ENCODE measurements around the gene KHNYN. TPM values are rescaled to one million over a fixed set of nuclear protein-coding genes. Genes with fewer than 3 reads are reported as not detected.

KHNYN gene
- 43.8 TPM for total RNA-seq (ENCODE audit: unreplicated experiment)
- long read RNA-seq, partial matches to known transcripts: 0 of 4 reads
- long read RNA-seq, other reads (novel, unspliced or antisense): 4 of 4 reads

DNA sequence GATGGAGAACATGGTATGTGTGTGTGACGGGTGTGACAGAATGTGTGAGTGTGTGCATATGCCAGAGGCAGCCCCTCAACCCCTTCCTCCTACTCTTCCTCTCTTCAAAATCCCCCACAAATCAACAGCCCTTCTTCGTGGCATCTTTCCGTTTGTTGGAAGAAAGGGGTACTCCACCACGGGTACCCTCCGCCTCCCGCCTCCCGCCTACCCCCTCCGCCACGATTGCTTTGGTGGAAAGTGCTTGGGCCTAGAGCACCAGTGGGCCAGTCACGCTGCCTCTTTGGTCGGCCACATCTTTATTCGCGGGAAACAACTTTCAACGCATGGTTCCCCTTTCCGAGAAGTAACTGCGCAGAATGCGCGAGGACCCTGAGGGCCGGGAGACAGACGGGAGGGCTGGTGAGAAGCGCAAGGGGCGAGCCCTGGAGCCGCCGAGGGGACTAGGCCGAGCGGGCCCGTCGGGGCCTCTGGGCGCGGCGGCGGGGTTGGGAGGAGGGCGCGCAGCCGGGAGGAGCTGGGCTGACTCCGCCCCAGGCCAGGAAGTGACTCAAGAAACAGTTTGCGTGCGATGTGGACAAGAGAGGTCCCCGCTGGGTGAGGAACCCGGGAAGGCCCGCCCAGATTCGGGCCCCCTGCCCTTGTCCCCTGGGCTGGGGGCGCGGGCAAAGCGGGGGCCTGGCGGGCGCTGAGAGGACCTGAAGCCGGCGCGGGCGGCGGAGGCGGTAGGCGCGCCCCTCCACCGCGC is at the start of gene KHNYN, which contains the start of gene CBLN3:
TSS of gene KHNYN (plus strand) at position 560 of the 748 bp plus-strand sequence. CDS start 777 bp downstream, outside the sequence.
TSS of gene CBLN3 (minus strand) at position 274 of the 748 bp plus-strand sequence. CDS start 614 bp downstream, outside the sequence.
- Mint-ChIP-seq H3K27ac (ENCODE audit: unreplicated experiment) (peak within 1 kb of the TSS; percentile 81), H3K36me3 (ENCODE audit: low read depth, unreplicated experiment) (peaks cover 15% of the 10 kb centered on the region), H3K27me3 (ENCODE audit: unreplicated experiment) (peaks cover 14% of the 10 kb centered on the region), H3K4me1 (ENCODE audit: unreplicated experiment) (peaks cover 19% of the 10 kb centered on the region), H3K4me3 (ENCODE audit: unreplicated experiment) (peak within 1 kb of the TSS; percentile 91), H3K9me3 (ENCODE audit: unreplicated experiment) (no peaks in the 10 kb centered on the region)
- peak; percentile 75 for DNase-seq (ENCODE audit: low spot score)
- TF ChIP-seq, protein P1, sequence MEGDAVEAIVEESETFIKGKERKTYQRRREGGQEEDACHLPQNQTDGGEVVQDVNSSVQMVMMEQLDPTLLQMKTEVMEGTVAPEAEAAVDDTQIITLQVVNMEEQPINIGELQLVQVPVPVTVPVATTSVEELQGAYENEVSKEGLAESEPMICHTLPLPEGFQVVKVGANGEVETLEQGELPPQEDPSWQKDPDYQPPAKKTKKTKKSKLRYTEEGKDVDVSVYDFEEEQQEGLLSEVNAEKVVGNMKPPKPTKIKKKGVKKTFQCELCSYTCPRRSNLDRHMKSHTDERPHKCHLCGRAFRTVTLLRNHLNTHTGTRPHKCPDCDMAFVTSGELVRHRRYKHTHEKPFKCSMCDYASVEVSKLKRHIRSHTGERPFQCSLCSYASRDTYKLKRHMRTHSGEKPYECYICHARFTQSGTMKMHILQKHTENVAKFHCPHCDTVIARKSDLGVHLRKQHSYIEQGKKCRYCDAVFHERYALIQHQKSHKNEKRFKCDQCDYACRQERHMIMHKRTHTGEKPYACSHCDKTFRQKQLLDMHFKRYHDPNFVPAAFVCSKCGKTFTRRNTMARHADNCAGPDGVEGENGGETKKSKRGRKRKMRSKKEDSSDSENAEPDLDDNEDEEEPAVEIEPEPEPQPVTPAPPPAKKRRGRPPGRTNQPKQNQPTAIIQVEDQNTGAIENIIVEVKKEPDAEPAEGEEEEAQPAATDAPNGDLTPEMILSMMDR (IDR thresholded peaks at IDR 0.05; ENCODE audit: unreplicated experiment): no peak

DNA sequence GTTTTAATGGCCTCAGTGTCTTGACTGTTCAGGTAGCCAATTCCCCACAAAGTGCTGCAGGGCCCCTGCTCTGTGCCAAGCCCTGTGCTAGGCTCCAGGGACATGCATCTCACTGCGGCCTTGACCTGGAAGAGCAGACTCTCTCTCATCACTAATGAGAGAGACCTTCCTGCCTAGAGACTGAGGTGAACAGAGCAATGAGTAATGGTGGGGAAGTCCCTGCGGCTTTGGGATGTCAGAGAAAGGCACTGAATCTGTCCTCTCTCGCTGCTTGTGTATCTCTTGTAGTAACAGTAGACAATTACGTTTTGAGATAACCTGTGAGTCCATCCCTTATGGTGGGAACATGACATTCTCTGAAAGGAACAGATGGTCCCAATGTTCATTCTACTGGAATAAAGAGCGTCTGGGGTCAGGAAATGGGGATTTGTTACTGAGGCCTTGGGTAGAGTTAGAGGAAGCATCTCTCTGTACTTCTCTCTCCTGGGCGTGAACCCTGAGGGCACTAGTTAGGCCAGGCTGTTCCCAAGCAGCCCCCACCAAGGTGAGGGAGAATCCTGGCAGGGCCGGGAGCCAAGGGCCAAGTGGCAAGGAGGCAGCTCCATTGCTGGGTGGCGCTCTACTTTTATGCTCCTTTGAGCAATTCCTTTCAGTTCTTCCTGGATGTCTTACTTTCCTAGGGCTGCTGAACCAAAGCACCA is 48.2 kb upstream of the KHNYN start:
- Mint-ChIP-seq H3K36me3 (ENCODE audit: low read depth, unreplicated experiment) (peaks cover 4% of the 10 kb centered on the region), H3K4me3 (ENCODE audit: unreplicated experiment) (no peak overlapping the region), H3K4me1 (ENCODE audit: unreplicated experiment) (peaks cover 6% of the 10 kb centered on the region), H3K27me3 (ENCODE audit: unreplicated experiment) (peaks cover 3% of the 10 kb centered on the region), H3K27ac (ENCODE audit: unreplicated experiment) (no peak overlapping the region), H3K9me3 (ENCODE audit: unreplicated experiment) (no peaks in the 10 kb centered on the region)
- TF ChIP-seq, protein P1 (IDR thresholded peaks at IDR 0.05; ENCODE audit: unreplicated experiment): no peak
- DNase-seq (ENCODE audit: low spot score): no peak

DNA sequence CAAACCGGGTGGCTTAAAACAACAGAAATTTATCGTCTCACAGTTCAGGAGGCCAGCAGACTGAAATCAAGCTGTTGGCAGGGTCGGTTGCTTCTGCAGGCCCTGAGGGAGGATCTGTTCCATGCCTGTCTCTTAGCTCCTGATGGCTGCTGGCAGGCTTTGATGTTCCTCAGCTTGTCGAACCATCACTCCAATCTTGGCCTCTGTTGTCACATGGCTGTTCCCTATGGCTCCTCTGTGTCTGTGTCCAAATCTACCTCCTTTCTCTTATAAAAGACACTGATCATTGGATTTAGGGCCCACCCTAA is 47.7 kb upstream of the KHNYN start:
- H3K4me1 Mint-ChIP-seq (ENCODE audit: unreplicated experiment): peaks cover 2% of the 10 kb centered on the region
- DNase-seq (ENCODE audit: low spot score): no peak
- no peaks in the 10 kb centered on the region for H3K9me3 Mint-ChIP-seq (ENCODE audit: unreplicated experiment)
- no peak overlapping the region for H3K27ac Mint-ChIP-seq (ENCODE audit: unreplicated experiment)
- H3K4me3 Mint-ChIP-seq (ENCODE audit: unreplicated experiment): no peak overlapping the region
- H3K36me3 Mint-ChIP-seq (ENCODE audit: low read depth, unreplicated experiment): peaks cover 2% of the 10 kb centered on the region
- H3K27me3 Mint-ChIP-seq (ENCODE audit: unreplicated experiment): peaks cover 6% of the 10 kb centered on the region
- TF ChIP-seq, protein P1 (IDR thresholded peaks at IDR 0.05; ENCODE audit: unreplicated experiment): no peak

DNA sequence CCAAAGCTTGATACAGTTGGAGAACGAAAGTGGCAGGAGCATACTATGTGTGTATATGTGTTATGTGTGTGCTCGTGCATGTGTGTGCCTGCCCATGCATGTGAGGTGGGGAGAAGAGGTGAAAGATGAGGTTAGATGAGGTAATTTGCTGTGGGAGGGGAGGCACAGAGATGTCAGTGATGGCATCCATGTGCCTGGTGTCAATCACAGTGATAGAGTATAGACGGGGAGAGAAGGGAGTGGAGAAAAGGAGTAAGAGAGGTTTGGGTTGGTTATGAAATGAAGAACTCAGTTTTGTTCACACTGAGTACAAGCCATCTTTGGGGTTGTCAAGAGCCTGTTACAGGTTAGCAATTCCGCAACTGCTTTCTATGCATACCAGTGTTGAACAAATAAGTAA is 45.6 kb upstream of the KHNYN start:
- no peak for DNase-seq (ENCODE audit: low spot score)
- peaks cover 3% of the 10 kb centered on the region for H3K27me3 Mint-ChIP-seq (ENCODE audit: unreplicated experiment)
- TF ChIP-seq, protein P1 (IDR thresholded peaks at IDR 0.05; ENCODE audit: unreplicated experiment): no peak
- no peaks in the 10 kb centered on the region for H3K9me3 Mint-ChIP-seq (ENCODE audit: unreplicated experiment)
- H3K36me3 Mint-ChIP-seq (ENCODE audit: low read depth, unreplicated experiment): no peaks in the 10 kb centered on the region
- H3K4me3 Mint-ChIP-seq (ENCODE audit: unreplicated experiment): no peak overlapping the region
- peaks cover 9% of the 10 kb centered on the region for H3K4me1 Mint-ChIP-seq (ENCODE audit: unreplicated experiment)
- no peak overlapping the region for H3K27ac Mint-ChIP-seq (ENCODE audit: unreplicated experiment)

DNA sequence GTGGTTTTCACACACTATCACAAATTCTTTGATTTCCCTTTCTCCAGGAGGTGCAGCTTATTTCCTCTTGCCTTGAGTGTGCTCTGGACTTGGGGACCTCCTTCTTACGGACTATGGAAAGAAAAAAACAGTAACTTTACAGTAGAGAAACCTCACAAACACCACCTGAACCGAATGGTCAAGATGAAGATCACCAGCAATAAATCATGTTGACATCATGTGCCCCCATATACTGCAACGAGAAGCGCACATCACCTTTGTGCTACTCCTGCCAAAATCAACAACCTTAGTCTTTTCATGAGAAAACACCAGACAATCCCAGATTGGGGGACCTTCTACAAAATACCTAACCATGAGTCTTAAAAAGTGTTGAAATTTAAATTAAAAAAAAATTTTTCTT is 44.2 kb upstream of the KHNYN start:
- no peak for DNase-seq (ENCODE audit: low spot score)
- Mint-ChIP-seq H3K4me3 (ENCODE audit: unreplicated experiment) (no peak overlapping the region), H3K9me3 (ENCODE audit: unreplicated experiment) (no peaks in the 10 kb centered on the region), H3K27ac (ENCODE audit: unreplicated experiment) (no peak overlapping the region), H3K4me1 (ENCODE audit: unreplicated experiment) (peaks cover 15% of the 10 kb centered on the region), H3K36me3 (ENCODE audit: low read depth, unreplicated experiment) (no peaks in the 10 kb centered on the region), H3K27me3 (ENCODE audit: unreplicated experiment) (peaks cover 3% of the 10 kb centered on the region)
- TF ChIP-seq, protein P1 (IDR thresholded peaks at IDR 0.05; ENCODE audit: unreplicated experiment): no peak
